ENCODE data around the gene EDA. TPM values are rescaled to one million over a fixed set of nuclear protein-coding genes. Genes with fewer than 3 reads are reported as not detected.

EDA gene
- total RNA-seq, 5 donors from 2014 or later (not counting 1 experiment from before 2014, with no cell fraction given) = 5.0 to 12.1 (median 8.2) TPM

DNA sequence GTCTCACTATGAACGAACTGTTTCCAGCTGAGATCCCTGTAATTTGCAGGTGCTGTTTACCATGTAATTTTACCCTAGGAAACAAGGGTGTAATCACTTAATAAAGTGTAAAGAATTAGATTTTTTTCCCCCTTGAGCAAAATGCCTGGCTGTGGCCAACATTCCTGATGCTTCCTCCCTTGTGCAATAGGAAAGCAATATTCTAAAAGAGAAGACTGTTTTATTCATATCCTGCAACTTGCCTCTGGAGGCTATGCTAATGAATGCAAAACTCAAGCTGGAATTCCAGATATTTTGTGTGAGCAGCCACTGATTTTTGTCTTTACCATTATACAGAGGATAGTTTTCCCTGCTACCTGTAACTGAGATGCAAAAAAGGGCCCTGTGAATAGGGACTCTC is 335.8 kb downstream of the EDA start:
- Histone ChIP-seq H3K27me3 (replicated peaks in 1 of 2; ENCODE audit: control insufficient read depth in 2 of 2, extremely low read depth in 1 of 2, insufficient read depth in 2 of 2, low read length in 1 of 2) (no peaks in the 10 kb centered on the region), H3K4me1 (ENCODE audit: control insufficient read depth in 1 of 2, extremely low read depth in 1 of 2, insufficient read depth in 2 of 2, low read length in 2 of 2) (no peaks in the 10 kb centered on the region), H3K4me3 (ENCODE audit: control insufficient read depth in 1 of 2, extremely low read depth in 1 of 2, low read length in 1 of 2) (no peak overlapping the region), H3K36me3 (ENCODE audit: control insufficient read depth in 2 of 2, extremely low read depth in 1 of 2, insufficient read depth in 1 of 2, low read length in 1 of 2) (no peaks in the 10 kb centered on the region), H3K27ac (ENCODE audit: low read length) (no peak overlapping the region), H3K9me3 (no peaks in the 10 kb centered on the region)
- Mint-ChIP-seq H3K27ac (no peak overlapping the region), H3K9me3 (no peaks in the 10 kb centered on the region), H3K36me3 (no peaks in the 10 kb centered on the region), H3K4me3 (no peak overlapping the region), H3K4me1 (no peaks in the 10 kb centered on the region), H3K27me3 (peaks cover 0 to 15% of the 10 kb centered on the region in 2 donors)
- WGBS (ENCODE audit: insufficient coverage) = no CpG with 5 or more reads among the region's 1 CpG
- ATAC-seq (replicated peaks in 1 of 4) = no peak
- ChIA-PET CTCF (no interaction called here), POLR2A (no interaction called here)
- no peak for DNase-seq

DNA sequence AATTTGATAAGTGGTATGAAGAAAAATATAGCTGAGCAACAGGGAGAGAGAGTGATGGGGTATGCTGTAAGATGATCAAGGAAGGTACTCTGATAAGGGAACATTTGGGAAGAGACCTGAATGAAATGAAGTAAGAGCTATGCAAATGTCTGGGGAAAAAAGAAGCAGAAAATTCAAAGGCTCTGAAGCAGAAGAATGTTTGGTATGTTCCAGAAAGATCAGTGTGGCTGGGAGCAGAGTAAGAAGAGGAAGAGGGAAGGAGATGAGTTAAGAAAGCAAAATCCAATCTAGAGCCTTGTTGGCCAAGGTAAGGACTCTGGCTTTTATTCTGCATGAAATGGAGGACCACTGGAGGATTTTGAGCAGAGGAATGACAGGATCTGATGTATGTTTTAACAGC is 343.8 kb downstream of the EDA start:
- CTCF ChIA-PET = no interaction called here
- H3K4me3 ChIP-seq (ENCODE audit: control insufficient read depth in 1 of 2, extremely low read depth in 1 of 2, low read length in 1 of 2) = no peak overlapping the region
- Mint-ChIP-seq H3K9me3 (no peaks in the 10 kb centered on the region), H3K27me3 (peaks cover 0 to 6% of the 10 kb centered on the region in 2 donors), H3K4me3 (no peak overlapping the region), H3K4me1 (no peaks in the 10 kb centered on the region), H3K27ac (no peak overlapping the region), H3K36me3 (peaks cover 7% of the 10 kb centered on the region)
- POLR2A ChIA-PET = no interaction called here
- H3K36me3 ChIP-seq (ENCODE audit: control insufficient read depth in 2 of 2, extremely low read depth in 1 of 2, insufficient read depth in 1 of 2, low read length in 1 of 2) = no peaks in the 10 kb centered on the region
- no peak overlapping the region for H3K27ac ChIP-seq (ENCODE audit: low read length)
- H3K4me1 ChIP-seq (ENCODE audit: control insufficient read depth in 1 of 2, extremely low read depth in 1 of 2, insufficient read depth in 2 of 2, low read length in 2 of 2) = no peaks in the 10 kb centered on the region
- no peaks in the 10 kb centered on the region for H3K27me3 ChIP-seq (replicated peaks in 1 of 2; ENCODE audit: control insufficient read depth in 2 of 2, extremely low read depth in 1 of 2, insufficient read depth in 2 of 2, low read length in 1 of 2)
- H3K9me3 ChIP-seq = no peaks in the 10 kb centered on the region
- DNase-seq = no peak
- ATAC-seq (replicated peaks in 1 of 4) = no peak

DNA sequence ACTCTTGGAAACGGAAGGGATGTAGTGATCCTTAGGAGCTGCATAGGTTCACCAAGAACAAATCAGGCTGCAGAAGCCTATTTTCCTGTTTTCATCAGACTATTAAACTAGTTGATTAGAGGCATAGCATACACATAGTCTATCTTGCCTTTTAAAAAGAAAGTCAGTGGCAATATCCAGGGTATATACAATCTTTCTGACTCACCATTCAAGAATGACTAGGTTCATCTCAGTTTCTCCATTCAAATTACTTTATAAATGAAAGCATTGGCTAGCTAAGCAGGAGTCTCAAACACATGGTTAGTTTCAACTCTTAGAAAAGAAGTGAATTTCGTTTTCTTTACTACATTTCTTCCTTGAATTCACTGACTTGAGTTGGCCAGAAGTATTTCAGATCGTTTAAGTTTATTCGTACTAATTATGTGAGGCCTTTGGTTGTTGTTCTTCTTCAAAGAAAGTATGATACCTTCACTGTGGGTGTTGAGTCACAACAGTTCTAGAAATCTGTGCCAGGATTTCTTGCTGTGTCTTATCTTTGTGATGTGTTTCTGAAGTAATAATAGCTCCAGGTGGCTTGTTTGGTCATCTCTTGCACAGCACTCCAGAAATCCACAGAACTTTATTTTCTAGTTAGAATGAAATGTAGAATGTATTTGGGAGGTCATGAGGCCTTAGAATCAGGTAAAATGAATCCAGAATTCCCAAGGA is 345.6 kb downstream of the EDA start:
- no peak for DNase-seq
- Histone ChIP-seq H3K4me1 (ENCODE audit: control insufficient read depth in 1 of 2, extremely low read depth in 1 of 2, insufficient read depth in 2 of 2, low read length in 2 of 2) (no peaks in the 10 kb centered on the region), H3K36me3 (ENCODE audit: control insufficient read depth in 2 of 2, extremely low read depth in 1 of 2, insufficient read depth in 1 of 2, low read length in 1 of 2) (no peaks in the 10 kb centered on the region), H3K9me3 (no peaks in the 10 kb centered on the region), H3K27me3 (replicated peaks in 1 of 2; ENCODE audit: control insufficient read depth in 2 of 2, extremely low read depth in 1 of 2, insufficient read depth in 2 of 2, low read length in 1 of 2) (no peaks in the 10 kb centered on the region), H3K27ac (ENCODE audit: low read length) (no peak overlapping the region), H3K4me3 (ENCODE audit: control insufficient read depth in 1 of 2, extremely low read depth in 1 of 2, low read length in 1 of 2) (no peak overlapping the region)
- Mint-ChIP-seq H3K9me3 (no peaks in the 10 kb centered on the region), H3K4me3 (no peak overlapping the region), H3K36me3 (peaks cover 10% of the 10 kb centered on the region), H3K27me3 (peaks cover 0 to 11% of the 10 kb centered on the region in 2 donors), H3K4me1 (peaks cover 0 to 2% (median 0%) of the 10 kb centered on the region in 3 donors), H3K27ac (no peak overlapping the region)
- WGBS (ENCODE audit: insufficient coverage) = no CpG with 5 or more reads among the region's 4 CpGs
- no peak for ATAC-seq (replicated peaks in 1 of 4)
- ChIA-PET CTCF (no interaction called here), POLR2A (no interaction called here)

DNA sequence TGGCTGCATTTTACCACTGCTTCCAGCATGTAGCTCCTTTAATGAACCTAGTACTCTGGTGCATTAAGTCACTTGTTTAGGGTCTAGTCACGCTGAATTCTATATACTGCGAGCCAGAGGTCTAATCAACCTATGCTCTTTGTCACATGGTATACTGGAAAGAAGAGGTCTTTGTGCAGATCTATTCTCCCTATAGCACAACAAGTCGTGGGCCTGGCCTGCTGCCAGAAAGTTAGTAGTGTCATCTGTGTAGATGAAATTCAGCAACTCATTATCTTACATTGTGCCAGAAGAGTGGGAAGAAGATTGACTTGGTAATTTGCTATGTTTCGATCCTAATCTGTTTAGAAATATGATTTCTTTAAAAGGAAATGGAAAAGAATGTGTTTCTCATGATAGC is 353.0 kb downstream of the EDA start:
- ChIA-PET POLR2A (no interaction called here), CTCF (no interaction called here)
- Histone ChIP-seq H3K36me3 (ENCODE audit: control insufficient read depth in 2 of 2, extremely low read depth in 1 of 2, insufficient read depth in 1 of 2, low read length in 1 of 2) (no peaks in the 10 kb centered on the region), H3K27ac (ENCODE audit: low read length) (no peak overlapping the region), H3K4me3 (ENCODE audit: control insufficient read depth in 1 of 2, extremely low read depth in 1 of 2, low read length in 1 of 2) (no peak overlapping the region), H3K9me3 (no peaks in the 10 kb centered on the region), H3K27me3 (replicated peaks in 1 of 2; ENCODE audit: control insufficient read depth in 2 of 2, extremely low read depth in 1 of 2, insufficient read depth in 2 of 2, low read length in 1 of 2) (no peaks in the 10 kb centered on the region), H3K4me1 (ENCODE audit: control insufficient read depth in 1 of 2, extremely low read depth in 1 of 2, insufficient read depth in 2 of 2, low read length in 2 of 2) (no peaks in the 10 kb centered on the region)
- Mint-ChIP-seq H3K9me3 (no peaks in the 10 kb centered on the region), H3K27me3 (peaks cover 0 to 15% of the 10 kb centered on the region in 2 donors), H3K27ac (no peak overlapping the region), H3K4me3 (no peak overlapping the region), H3K36me3 (peaks cover 4% of the 10 kb centered on the region), H3K4me1 (peaks cover 0 to 2% (median 0%) of the 10 kb centered on the region in 3 donors)
- WGBS (ENCODE audit: insufficient coverage) = no CpG with 5 or more reads among the region's 4 CpGs
- ATAC-seq (replicated peaks in 1 of 4) (no peak), DNase-seq (no peak)

DNA sequence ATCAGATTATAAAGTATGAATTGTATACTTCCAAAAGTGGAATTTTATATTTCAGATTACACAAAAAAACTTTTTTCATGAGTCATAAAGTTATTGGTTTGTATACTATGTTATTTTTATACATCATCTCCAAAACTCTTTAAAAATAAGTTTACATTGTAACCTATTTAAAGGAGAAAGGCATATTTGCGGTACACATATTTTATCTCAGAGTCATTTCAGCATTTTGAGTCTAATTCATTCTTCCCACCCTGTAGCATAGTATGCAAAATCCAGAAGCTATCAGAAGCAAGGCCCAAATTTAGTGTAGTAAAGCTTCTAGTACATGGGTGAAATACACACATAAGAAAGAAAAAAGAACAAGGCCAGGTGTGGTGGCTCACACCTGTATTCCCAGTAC is 353.5 kb downstream of the EDA start:
- peaks cover 4% of the 10 kb centered on the region for H3K36me3 Mint-ChIP-seq
- no peak overlapping the region for H3K27ac ChIP-seq (ENCODE audit: low read length)

DNA sequence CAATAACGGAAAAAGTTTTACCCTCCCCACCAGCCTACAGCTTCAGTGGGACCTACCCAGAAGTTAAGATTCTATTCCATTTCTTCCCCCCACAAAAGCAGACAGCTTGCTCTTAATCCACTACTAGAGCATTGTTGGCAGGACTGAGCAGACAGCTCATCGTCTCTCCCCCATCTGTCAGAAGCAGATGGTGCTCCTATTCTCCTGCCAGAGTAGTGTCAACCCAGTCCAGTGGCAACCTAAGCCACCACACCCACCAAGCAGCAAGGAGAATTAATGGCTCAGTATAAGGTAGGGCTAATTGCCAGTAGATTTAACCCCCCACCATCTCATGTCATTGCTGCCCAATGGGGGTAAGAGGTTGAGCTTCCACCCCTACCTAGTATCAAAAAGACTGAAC is 371.8 kb downstream of the EDA start:
- ATAC-seq (replicated peaks in 1 of 4) (no peak), DNase-seq (no peak)
- ChIA-PET CTCF (no interaction called here), POLR2A (interaction anchor here in 1 of 2 donors (0.5 kb wide), 1 partner anchor 903 kb away, joined by 5 read pairs; no protein-coding TSS in a partner anchor)
- WGBS (ENCODE audit: insufficient coverage) = no CpG with 5 or more reads among the region's 2 CpGs
- Histone ChIP-seq H3K9me3 (no peaks in the 10 kb centered on the region), H3K4me3 (ENCODE audit: control insufficient read depth in 1 of 2, extremely low read depth in 1 of 2, low read length in 1 of 2) (no peak overlapping the region), H3K36me3 (ENCODE audit: control insufficient read depth in 2 of 2, extremely low read depth in 1 of 2, insufficient read depth in 1 of 2, low read length in 1 of 2) (no peaks in the 10 kb centered on the region), H3K27ac (ENCODE audit: low read length) (no peak overlapping the region), H3K27me3 (replicated peaks in 1 of 2; ENCODE audit: control insufficient read depth in 2 of 2, extremely low read depth in 1 of 2, insufficient read depth in 2 of 2, low read length in 1 of 2) (no peaks in the 10 kb centered on the region), H3K4me1 (ENCODE audit: control insufficient read depth in 1 of 2, extremely low read depth in 1 of 2, insufficient read depth in 2 of 2, low read length in 2 of 2) (no peaks in the 10 kb centered on the region)
- Mint-ChIP-seq H3K4me3 (no peak overlapping the region), H3K27me3 (peaks cover 0 to 3% of the 10 kb centered on the region in 2 donors), H3K9me3 (peaks cover 0 to 4% (median 0%) of the 10 kb centered on the region in 3 donors), H3K4me1 (peaks cover 0 to 12% (median 0%) of the 10 kb centered on the region in 3 donors), H3K27ac (no peak overlapping the region), H3K36me3 (no peaks in the 10 kb centered on the region)

More for the DNA sequence above, 353.5 kb downstream of the EDA start:
- no peak for DNase-seq
- Mint-ChIP-seq H3K4me3 (no peak overlapping the region), H3K4me1 (peaks cover 0 to 2% (median 0%) of the 10 kb centered on the region in 3 donors), H3K27ac (no peak overlapping the region), H3K9me3 (no peaks in the 10 kb centered on the region), H3K27me3 (peaks cover 0 to 15% of the 10 kb centered on the region in 2 donors)
- H3K4me1 ChIP-seq (ENCODE audit: control insufficient read depth in 1 of 2, extremely low read depth in 1 of 2, insufficient read depth in 2 of 2, low read length in 2 of 2) = no peaks in the 10 kb centered on the region
- no CpG with 5 or more reads among the region's 1 CpG for WGBS (ENCODE audit: insufficient coverage)
- POLR2A ChIA-PET = interaction anchor here in 1 of 2 donors (0.6 kb wide), 1 partner anchor 77 kb away, joined by 3 read pairs; no protein-coding TSS in a partner anchor
- no peaks in the 10 kb centered on the region for H3K9me3 ChIP-seq
- CTCF ChIA-PET = interaction anchor here in 1 of 2 donors (0.7 kb wide), 1 partner anchor 473 kb away, joined by 3 read pairs; no protein-coding TSS in a partner anchor
- no peak for ATAC-seq (replicated peaks in 1 of 4)
- H3K36me3 ChIP-seq (ENCODE audit: control insufficient read depth in 2 of 2, extremely low read depth in 1 of 2, insufficient read depth in 1 of 2, low read length in 1 of 2) = no peaks in the 10 kb centered on the region
- no peaks in the 10 kb centered on the region for H3K27me3 ChIP-seq (replicated peaks in 1 of 2; ENCODE audit: control insufficient read depth in 2 of 2, extremely low read depth in 1 of 2, insufficient read depth in 2 of 2, low read length in 1 of 2)
- H3K4me3 ChIP-seq (ENCODE audit: control insufficient read depth in 1 of 2, extremely low read depth in 1 of 2, low read length in 1 of 2) = no peak overlapping the region
